ENCODE data around the gene DENND10.
"Not testable (repeated sequence)": the region's sequence is repeated elsewhere in the genome, so short reads cannot be mapped to it uniquely, and the experiment has no call there.

The DENND10 gene

DNA sequence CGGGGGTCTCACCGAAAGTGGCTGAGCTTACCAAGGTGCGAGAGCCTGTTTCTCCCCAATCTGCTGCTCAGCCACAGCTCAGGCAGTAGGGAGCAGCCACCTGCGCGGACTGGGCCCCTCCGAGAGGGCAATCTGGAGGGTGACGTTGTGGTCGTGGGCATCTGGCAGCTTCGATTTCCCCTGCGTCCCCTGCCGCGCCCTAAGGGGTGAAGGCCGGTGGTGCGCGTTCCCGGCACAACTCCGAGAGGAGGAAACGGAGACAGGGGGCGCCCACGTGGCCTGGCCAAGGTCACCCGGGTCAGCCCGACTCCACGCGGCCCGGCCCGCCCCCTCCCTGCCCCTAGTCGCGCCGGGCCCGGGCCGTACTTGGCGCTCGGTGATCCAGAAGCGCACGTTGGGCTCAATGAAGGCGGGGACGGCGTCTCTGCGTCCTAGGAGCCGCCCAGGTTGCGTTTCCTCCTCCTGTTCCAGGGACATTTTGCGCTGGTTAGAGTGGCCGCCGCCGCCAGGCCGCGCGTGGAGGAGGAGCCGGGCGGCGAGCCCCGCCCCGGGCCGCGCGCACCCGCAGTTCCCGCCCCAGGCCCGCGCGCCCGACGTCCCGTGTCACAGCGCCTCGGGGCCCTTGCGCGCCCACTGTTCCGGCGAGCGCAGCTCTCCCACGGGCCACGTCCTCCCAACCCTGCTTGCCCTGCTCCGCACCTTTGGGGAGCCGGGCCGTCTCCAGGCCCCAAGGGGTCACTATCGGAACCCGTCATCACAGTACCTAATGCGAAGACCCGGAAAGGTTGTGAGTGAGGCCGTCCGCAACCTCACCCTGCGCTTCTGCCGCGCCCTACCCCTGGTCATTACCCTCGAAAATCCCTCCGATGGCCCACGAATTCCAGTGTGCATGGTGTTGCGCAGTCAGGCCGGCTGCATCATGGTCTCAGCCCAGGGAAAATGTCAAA lies 61.5 kb downstream of the DENND10 start, which contains the start of gene SFXN4:
Gene SFXN4, minus strand, starts transcription at position 544 of the 947 bp plus-strand sequence. Its CDS starts 67 bp downstream, at position 477.
- in situ Hi-C loops (cut with MboI; ENCODE audit: low sequenced_read_pairs): no loop called here

DNA sequence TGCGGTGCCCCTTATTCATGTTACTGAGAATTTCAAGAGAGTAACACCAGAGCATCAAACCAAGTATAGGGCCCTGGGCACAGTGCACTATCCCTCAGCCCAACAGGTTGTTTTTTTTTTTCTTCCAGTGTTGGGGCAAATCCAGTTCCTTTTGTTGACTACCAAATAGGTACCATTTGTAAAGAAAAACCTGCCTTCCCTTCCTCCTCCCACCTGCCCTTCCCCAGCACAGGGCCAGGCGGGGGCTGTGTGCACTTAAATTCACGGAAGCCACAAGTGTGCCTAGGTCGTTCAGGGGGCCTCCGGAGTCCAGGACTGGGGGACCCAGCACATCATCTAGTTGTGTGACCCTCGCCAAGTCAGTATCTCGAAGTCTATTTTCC lies 62.2 kb downstream of the DENND10 start:
- in situ Hi-C loops (cut with MboI; ENCODE audit: low sequenced_read_pairs): no loop called here

DNA sequence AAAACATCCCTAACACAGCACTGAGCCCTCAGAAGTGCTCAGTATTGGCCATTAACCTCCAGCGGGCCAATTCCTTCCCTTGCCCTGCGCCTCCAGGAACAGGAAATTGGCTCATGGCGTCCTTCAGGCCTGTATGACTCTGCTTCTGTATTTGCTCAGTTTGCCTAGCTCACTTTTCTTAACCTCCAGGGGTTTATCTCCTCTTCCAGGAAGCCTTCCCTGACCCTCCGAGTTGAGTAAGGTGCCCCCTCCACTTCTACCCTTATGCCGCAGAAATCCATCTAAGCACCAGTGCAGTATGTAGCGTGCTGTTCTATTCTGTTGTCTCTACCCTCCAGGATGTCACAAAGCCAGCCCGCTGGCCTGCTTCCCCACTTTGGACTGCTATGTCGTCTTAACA lies 62.7 kb downstream of the DENND10 start:
- in situ Hi-C loops (cut with MboI; ENCODE audit: low sequenced_read_pairs): no loop called here

DNA sequence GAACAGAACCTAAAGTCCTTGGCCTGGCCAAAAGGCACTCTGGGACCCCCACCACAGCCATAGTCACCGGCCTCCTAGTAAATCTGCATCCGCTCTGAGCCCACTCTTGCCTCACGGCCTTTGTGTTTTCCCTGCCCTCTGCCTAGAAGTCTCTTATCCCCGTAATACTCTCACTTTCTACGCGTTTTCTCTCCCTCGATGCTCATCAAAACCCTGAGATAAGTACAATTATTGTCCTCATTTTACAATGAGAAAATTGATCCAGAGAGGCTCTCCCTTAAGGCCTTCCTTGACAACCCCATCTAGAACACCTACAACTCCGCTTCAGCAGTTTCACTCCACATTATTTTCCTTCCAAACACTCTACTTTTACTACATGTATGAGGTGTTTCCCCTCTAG lies 63.1 kb downstream of the DENND10 start:
- in situ Hi-C loops (cut with MboI; ENCODE audit: low sequenced_read_pairs): no loop called here

DNA sequence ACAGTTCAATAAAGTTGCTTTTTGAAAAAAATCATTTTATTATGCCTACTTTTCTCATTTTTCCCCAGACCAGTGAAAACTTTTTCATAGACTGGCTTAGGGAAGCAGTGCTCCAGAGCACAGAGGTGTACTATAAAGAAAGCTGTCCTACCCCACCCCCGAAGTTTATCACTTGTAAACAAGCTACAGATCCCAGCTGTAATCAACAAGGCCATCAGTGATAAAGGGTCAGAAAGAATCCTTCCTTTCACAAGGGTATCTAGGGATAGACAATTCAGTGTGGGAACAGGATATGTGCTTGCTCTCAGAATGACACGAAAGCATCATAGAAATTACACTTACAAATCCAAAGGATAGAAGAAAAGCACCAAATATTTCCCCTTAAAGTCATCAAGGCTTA lies 70.2 kb downstream of the DENND10 start:
- in situ Hi-C loops (cut with MboI; ENCODE audit: low sequenced_read_pairs): no loop called here

DNA sequence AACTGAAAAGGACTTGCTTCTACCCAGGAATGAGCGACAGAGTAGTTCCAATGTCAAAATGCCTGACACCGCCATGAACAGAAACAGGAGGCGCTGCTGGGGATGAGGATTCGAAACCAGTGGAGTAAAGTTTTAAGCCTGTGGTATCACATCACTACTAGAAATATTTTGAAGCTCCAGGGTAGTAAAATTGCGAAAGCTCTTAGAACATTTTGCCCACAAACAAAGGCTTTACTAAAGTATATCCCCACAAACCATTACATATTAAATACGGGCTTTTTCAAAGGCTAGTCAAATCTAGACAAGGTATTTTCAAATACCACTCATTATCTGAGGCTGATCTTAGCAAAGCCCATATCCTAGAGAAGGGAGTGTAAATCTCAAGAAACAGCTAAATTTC lies 72.3 kb downstream of the DENND10 start:
- in situ Hi-C loops (cut with MboI; ENCODE audit: low sequenced_read_pairs): no loop called here

DNA sequence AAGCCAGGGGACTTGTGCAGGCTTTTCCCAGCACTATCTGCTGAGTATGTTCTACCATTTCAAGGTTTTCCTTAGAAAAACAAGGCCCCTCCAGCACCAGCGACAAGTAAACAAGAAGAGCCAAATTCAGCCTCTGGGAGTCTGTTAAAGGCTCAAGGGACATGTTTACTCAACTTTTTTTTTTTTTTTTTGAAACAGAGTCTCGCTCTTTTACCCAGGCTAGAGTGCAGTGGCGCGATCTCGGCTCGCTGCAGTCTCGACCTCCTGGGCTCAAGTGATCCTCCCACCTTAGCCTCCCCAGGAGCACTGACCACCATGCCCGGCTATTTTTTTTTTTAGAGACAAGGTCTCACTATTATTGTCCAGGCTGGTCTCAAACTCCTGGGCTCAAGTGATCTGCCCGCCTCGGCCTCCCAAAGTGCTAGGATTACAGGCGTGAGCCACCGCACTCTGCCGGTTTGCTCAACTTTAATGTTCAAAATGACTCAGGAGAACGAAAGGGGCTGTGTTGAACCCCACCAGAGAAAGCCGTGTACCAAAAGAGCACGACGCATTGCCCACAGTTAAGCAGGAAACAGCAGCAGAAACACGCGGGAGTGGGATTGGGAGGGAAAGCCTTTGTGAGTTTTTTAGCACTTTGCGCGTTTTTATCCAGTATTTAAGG lies 73.9 kb downstream of the DENND10 start:
- in situ Hi-C loops (cut with MboI; ENCODE audit: low sequenced_read_pairs): no loop called here

DNA sequence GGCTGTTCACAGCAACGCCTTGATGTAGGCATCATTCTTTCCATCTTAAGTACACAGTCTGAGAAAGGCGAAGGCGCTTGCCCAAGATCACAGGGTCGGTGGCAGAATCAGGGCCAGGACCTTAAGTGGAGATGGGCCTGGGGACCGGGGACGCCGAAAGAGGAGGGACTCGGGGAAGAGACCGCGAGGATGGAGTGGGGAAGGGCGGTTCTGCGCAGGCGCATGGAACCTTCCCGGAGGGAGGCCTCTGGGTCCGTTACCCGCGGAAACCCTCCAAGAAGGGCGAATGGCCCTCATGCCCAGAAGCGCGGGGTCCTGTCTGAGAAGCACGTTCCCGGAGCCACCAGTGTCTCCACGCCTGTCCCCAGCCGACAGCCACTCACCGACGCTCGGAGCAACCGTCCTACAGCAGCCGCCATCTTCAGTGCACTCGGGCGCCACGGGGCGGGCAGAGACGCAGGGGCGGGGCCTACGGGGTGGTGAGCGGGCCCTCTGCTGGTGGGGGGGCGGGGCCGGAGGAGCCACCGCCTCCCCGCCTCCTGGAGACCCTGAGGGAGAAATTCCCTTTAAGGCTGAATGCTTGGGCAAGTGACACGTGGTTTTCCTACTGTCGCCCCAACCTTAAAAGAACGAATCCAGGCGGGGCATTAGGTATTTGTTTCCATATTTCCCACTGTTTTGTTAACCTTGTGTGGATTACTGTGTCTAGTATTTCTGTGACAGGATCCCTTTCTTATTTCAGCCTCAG lies 74.6 kb downstream of the DENND10 start, which contains the start of gene PRDX3:
Gene PRDX3, minus strand, starts transcription at position 441 of the 748 bp plus-strand sequence. Its CDS starts 22 bp downstream, at position 419.
- in situ Hi-C loops (cut with MboI; ENCODE audit: low sequenced_read_pairs): no loop called here

DNA sequence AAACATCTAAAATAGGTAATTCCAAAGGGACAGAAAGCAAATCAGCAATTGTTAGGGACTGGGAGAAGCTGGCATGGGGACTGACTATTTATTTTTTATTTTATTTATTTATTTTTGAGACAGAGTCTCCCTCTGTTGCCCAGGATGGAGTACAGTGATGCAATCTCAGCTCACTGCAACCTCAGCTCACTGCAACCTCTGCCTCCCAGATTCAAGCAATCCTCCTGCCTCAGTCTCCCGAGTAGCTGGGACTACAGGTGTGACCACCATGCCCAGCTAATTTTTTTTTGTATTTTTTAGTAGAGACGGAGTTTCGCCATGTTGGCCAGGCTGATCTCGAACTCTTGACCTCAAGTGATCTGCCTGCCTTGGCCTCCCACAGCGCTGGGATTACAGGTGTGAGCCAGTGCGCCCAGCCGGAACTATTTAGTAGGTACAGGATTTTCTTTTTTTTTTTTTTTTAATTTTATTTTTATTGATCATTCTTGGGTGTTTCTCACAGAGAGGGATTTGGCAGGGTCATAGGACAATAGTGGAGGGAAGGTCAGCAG lies 77.0 kb downstream of the DENND10 start:
- in situ Hi-C loops (cut with MboI; ENCODE audit: low sequenced_read_pairs): not testable (repeated sequence)

DNA sequence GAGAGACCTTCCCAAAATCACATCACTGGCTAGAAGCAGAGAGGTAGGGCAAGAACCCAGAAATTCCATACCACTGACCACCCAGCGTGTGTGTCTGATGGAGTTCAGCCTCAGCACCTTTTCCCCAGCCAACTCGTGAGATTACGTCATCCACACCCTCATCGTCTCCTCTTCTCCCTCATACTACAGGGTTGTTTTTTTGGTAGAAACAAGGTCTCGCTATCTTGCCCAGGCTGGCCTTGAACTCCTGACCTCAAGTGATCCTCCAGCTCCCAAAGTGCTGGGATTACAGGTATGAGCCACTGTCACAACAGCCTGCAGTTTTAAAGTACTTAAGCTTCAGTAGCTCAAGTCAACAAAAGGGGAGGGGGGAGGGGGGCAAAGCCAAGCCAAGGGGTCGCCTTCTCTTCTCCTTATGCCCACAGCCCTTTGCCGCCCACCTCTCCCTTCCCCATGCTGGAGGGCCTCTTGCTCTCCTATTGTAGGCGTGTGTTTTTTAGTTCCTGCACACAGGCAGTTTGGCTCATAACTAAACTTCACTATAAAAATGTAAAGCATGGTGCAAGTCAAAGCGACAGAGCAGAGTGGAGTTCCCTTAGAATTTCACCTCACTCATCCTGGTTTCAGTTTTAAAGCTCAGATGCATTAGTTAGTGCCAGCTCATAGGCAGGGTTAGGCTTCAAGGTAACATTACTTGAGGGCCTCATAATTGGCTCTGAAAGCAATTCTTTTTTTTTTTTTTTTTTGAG lies 79.9 kb downstream of the DENND10 start:
- in situ Hi-C loops (cut with MboI; ENCODE audit: low sequenced_read_pairs): no loop called here
